IPS DF 6.9 (cell line): ENCODE data around the gene TNFAIP8.
A peak's percentile ranks its signal among the peaks of the same experiment; 100 is the strongest.

Experiments
- DNase-seq: peaks from one replicate; pipeline ENCODE4 v3.0.0-alpha.2; 2013; ENCODE audit warnings: low read depth, low spot score
- H3K27ac ChIP-seq: one replicate; pipeline ENCODE4 v1.5.1; 2013; ENCODE audit warnings: low read length, control low read depth
- H3K27me3 ChIP-seq: 2 replicates; pipeline ENCODE4 v1.6.1; 2013; ENCODE audit warnings: mild to moderate bottlenecking, low read length; ENCODE audit not compliant: control insufficient read depth, insufficient read depth
- H3K36me3 ChIP-seq: 2 replicates; pipeline ENCODE4 v1.6.1; 2013; ENCODE audit warnings: low read length; ENCODE audit not compliant: control insufficient read depth, insufficient read depth
- H3K4me1 ChIP-seq: 2 replicates; pipeline ENCODE4 v1.6.1; 2013; ENCODE audit warnings: low read length; ENCODE audit not compliant: control insufficient read depth, insufficient read depth
- H3K4me3 ChIP-seq: 2 replicates; pipeline ENCODE4 v1.5.1; 2013; ENCODE audit warnings: mild to moderate bottlenecking, low read length
- H3K9me3 ChIP-seq: 2 replicates; pipeline ENCODE4 v1.6.1; 2013; ENCODE audit warnings: low read length, inconsistent platforms; ENCODE audit not compliant: control insufficient read depth, insufficient read depth
- WGBS: extraction: QIAGEN DNeasy Blood & Tissue Kit; methylation state at CpG from one replicate; pipeline ENCODE4 v1.1.7; 2013; ENCODE audit warnings: mixed read lengths, missing lambda C conversion rate; ENCODE audit not compliant: insufficient read length, insufficient coverage; 5-methylcytosine and 5-hydroxymethylcytosine counted together

TNFAIP8 gene

GRCh38 chr5:119355685-119356611 lies at the start of gene TNFAIP8:
Gene TNFAIP8 (plus strand): TSS chr5:119356019. CDS start chr5:119356091, 72 bp downstream.
- Histone ChIP-seq H3K27me3 (no peaks in the 10 kb centered on the region), H3K4me1 (peaks cover 7% of the 10 kb centered on the region; the same call in 1 of the 2 replicates), H3K9me3 (no peaks in the 10 kb centered on the region), H3K27ac (no peak within 1 kb of the TSS), H3K4me3 (peak within 1 kb of the TSS; percentile 56; the same call in 1 of the 2 replicates), H3K36me3 (no peaks in the 10 kb centered on the region)
- no peak for DNase-seq
- WGBS: no CpG with 5 or more reads among the region's 60 CpGs

GRCh38 chr5:119307170-119307569 lies 48.6 kb upstream of the TNFAIP8 start:
- Histone ChIP-seq H3K4me3 (no peak overlapping the region), H3K27me3 (no peaks in the 10 kb centered on the region), H3K4me1 (no peaks in the 10 kb centered on the region), H3K36me3 (no peaks in the 10 kb centered on the region), H3K27ac (no peak overlapping the region), H3K9me3 (no peaks in the 10 kb centered on the region; the same call in 1 of the 2 replicates)
- DNase-seq: no peak
- no CpG with 5 or more reads among the region's 3 CpGs for WGBS

- Histone ChIP-seq H3K27me3 (no peaks in the 10 kb centered on the region), H3K9me3 (no peaks in the 10 kb centered on the region; the same call in 1 of the 2 replicates), H3K4me1 (no peaks in the 10 kb centered on the region), H3K27ac (no peak overlapping the region), H3K4me3 (no peak overlapping the region), H3K36me3 (no peaks in the 10 kb centered on the region)
- no peak for DNase-seq
- no CpG with 5 or more reads among the region's 4 CpGs for WGBS
Measured at GRCh38 chr5:119309326-119309725, 46.5 kb upstream of the TNFAIP8 start.

GRCh38 chr5:119311688-119312087 lies 44.1 kb upstream of the TNFAIP8 start:
- Histone ChIP-seq H3K9me3 (no peaks in the 10 kb centered on the region; the same call in 1 of the 2 replicates), H3K4me3 (no peak overlapping the region), H3K27ac (no peak overlapping the region), H3K27me3 (no peaks in the 10 kb centered on the region), H3K4me1 (no peaks in the 10 kb centered on the region), H3K36me3 (no peaks in the 10 kb centered on the region)
- WGBS: no CpG with 5 or more reads among the region's 2 CpGs
- no peak for DNase-seq

GRCh38 chr5:119312403-119312802 lies 43.4 kb upstream of the TNFAIP8 start:
- H3K4me1 ChIP-seq: no peaks in the 10 kb centered on the region
- no peak for DNase-seq
- WGBS: no CpG with 5 or more reads among the region's 5 CpGs
- no peaks in the 10 kb centered on the region for H3K36me3 ChIP-seq
- H3K27me3 ChIP-seq: no peaks in the 10 kb centered on the region
- H3K27ac ChIP-seq: no peak overlapping the region
- H3K9me3 ChIP-seq: no peaks in the 10 kb centered on the region; the same call in 1 of the 2 replicates
- H3K4me3 ChIP-seq: no peak overlapping the region

- DNase-seq: no peak
- no peaks in the 10 kb centered on the region for H3K4me1 ChIP-seq
- H3K36me3 ChIP-seq: no peaks in the 10 kb centered on the region
- WGBS: no CpG with 5 or more reads among the region's 1 CpG
- H3K27me3 ChIP-seq: no peaks in the 10 kb centered on the region
- H3K9me3 ChIP-seq: no peaks in the 10 kb centered on the region; the same call in 1 of the 2 replicates
- H3K27ac ChIP-seq: no peak overlapping the region
- no peak overlapping the region for H3K4me3 ChIP-seq
Measured at GRCh38 chr5:119313197-119313596, 42.6 kb upstream of the TNFAIP8 start.

- H3K4me1 ChIP-seq: no peaks in the 10 kb centered on the region
- no peaks in the 10 kb centered on the region; the same call in 1 of the 2 replicates for H3K9me3 ChIP-seq
- H3K27ac ChIP-seq: no peak overlapping the region
- no peaks in the 10 kb centered on the region for H3K36me3 ChIP-seq
- no peaks in the 10 kb centered on the region for H3K27me3 ChIP-seq
- H3K4me3 ChIP-seq: no peak overlapping the region
- DNase-seq: no peak
- WGBS: no CpG with 5 or more reads among the region's 5 CpGs
Measured at GRCh38 chr5:119313658-119314605, 41.9 kb upstream of the TNFAIP8 start.

GRCh38 chr5:119315516-119315949 lies 40.3 kb upstream of the TNFAIP8 start:
- Histone ChIP-seq H3K9me3 (no peaks in the 10 kb centered on the region; the same call in 1 of the 2 replicates), H3K4me1 (no peaks in the 10 kb centered on the region), H3K36me3 (no peaks in the 10 kb centered on the region), H3K4me3 (no peak overlapping the region), H3K27ac (no peak overlapping the region), H3K27me3 (no peaks in the 10 kb centered on the region)
- no CpG with 5 or more reads among the region's 2 CpGs for WGBS
- DNase-seq: no peak

GRCh38 chr5:119316086-119316485 lies 39.7 kb upstream of the TNFAIP8 start:
- Histone ChIP-seq H3K4me1 (no peaks in the 10 kb centered on the region), H3K27me3 (no peaks in the 10 kb centered on the region), H3K4me3 (no peak overlapping the region), H3K27ac (no peak overlapping the region), H3K36me3 (no peaks in the 10 kb centered on the region), H3K9me3 (no peaks in the 10 kb centered on the region)
- DNase-seq: no peak
- no CpG with 5 or more reads among the region's 8 CpGs for WGBS

- Histone ChIP-seq H3K36me3 (no peaks in the 10 kb centered on the region), H3K27ac (no peak overlapping the region), H3K4me3 (no peak overlapping the region), H3K27me3 (no peaks in the 10 kb centered on the region), H3K9me3 (no peaks in the 10 kb centered on the region), H3K4me1 (peaks cover 2% of the 10 kb centered on the region; the same call in 1 of the 2 replicates)
- no CpG with 5 or more reads among the region's 3 CpGs for whole genome bisulfite sequencing
- no peak for DNase-seq
Measured at GRCh38 chr5:119316906-119317305, 38.9 kb upstream of the TNFAIP8 start.
